OCI-LY3 (cell line): ENCODE measurements around the gene PIBF1.

ENCODE experiments used
- H2AFZ ChIP-seq: fragments of 200-600, 300-600 bp; shearing (Covaris generic); 2 replicates; pipeline ENCODE4 v1.6.0; 2014; ENCODE audit warnings: antibody characterized with exemption, low read depth, low read length
- H3K27ac ChIP-seq: fragments of 200-600, 300-600 bp; sonication (generic); 2 replicates; pipeline ENCODE4 v1.5.1; 2014; ENCODE audit warnings: mild to moderate bottlenecking, low read length, moderate library complexity, mixed read lengths
- H3K27me3 ChIP-seq: fragments of 200-600, 300-600 bp; sonication (generic); 2 replicates; pipeline ENCODE4 v1.6.1; 2014; ENCODE audit warnings: low read depth, low read length, mixed read lengths
- H3K36me3 ChIP-seq: fragments of 200-600, 300-600 bp; sonication (generic); replicated peaks from 2 replicates; pipeline ENCODE3; 2014; ENCODE audit warnings: low read depth, low read length, mixed read lengths
- H3K4me1 ChIP-seq: fragments of 300-600, 200-600 bp; sonication (generic); 2 replicates; pipeline ENCODE4 v1.6.1; 2014; ENCODE audit warnings: low read length, mixed read lengths
- H3K4me2 ChIP-seq: fragments of 200-600, 300-600 bp; sonication (generic); 2 replicates; pipeline ENCODE4 v1.6.1; 2014; ENCODE audit warnings: low read length, mixed read lengths
- H3K4me3 ChIP-seq: fragments of 300-600, 200-600 bp; sonication (generic); 2 replicates; pipeline ENCODE4 v1.5.1; 2014; ENCODE audit warnings: antibody characterized with exemption, mild to moderate bottlenecking, low read length, moderate library complexity
- H3K79me2 ChIP-seq: fragments of 300-600, 200-600 bp; shearing (Covaris generic); 2 replicates; pipeline ENCODE4 v1.6.1; 2014; ENCODE audit warnings: mild to moderate bottlenecking, low read length, mixed read lengths
- H3K9ac ChIP-seq: fragments of 300-600, 200-600 bp; shearing (Covaris generic); 2 replicates; pipeline ENCODE4 v1.6.0; 2014; ENCODE audit warnings: mild to moderate bottlenecking, low read length, moderate library complexity
- H3K9me3 ChIP-seq: fragments of 200-600, 300-600 bp; shearing (Covaris generic); 2 replicates; pipeline ENCODE4 v1.6.1; 2014; ENCODE audit warnings: low read length, mixed read lengths; ENCODE audit not compliant: insufficient read depth
- H4K20me1 ChIP-seq: fragments of 200-600, 300-600 bp; sonication (generic); 2 replicates; pipeline ENCODE4 v1.6.1; 2016; ENCODE audit warnings: low read length, mixed read lengths; ENCODE audit not compliant: insufficient read depth
- CTCF ChIP-seq: fragments of 200-600, 300-600 bp; sonication (generic); IDR thresholded peaks from 2 replicates; pipeline ENCODE4 v1.5.1; 2014; ENCODE audit warnings: antibody characterized with exemption, low read length, low read depth
- EZH2phosphoT487 ChIP-seq: fragments of 200-600 bp; shearing (Covaris generic); IDR thresholded peaks from 2 replicates; pipeline ENCODE4 v1.6.1; 2018; ENCODE audit warnings: antibody characterized with exemption, mixed run types, low read depth

PIBF1 gene

GRCh38 chr13:72884101-72884500 lies 102.2 kb downstream of the PIBF1 start:
- Histone ChIP-seq H3K4me3 (no peak overlapping the region), H3K9me3 (no peaks in the 10 kb centered on the region), H4K20me1 (no peaks in the 10 kb centered on the region), H3K4me1 (no peaks in the 10 kb centered on the region), H3K9ac (no peak overlapping the region), H3K36me3 (peaks cover under 1% of the 10 kb centered on the region), H3K27ac (no peak overlapping the region), H3K79me2 (no peaks in the 10 kb centered on the region), H3K27me3 (no peaks in the 10 kb centered on the region), H2AFZ (no peak overlapping the region), H3K4me2 (no peak overlapping the region)
- TF ChIP-seq EZH2phosphoT487, result no peak
- TF ChIP-seq CTCF, result no peak

GRCh38 chr13:72886272-72887067 lies 104.5 kb downstream of the PIBF1 start:
- no peaks in the 10 kb centered on the region for H3K79me2 ChIP-seq
- no peak overlapping the region for H2AFZ ChIP-seq
- H3K4me2 ChIP-seq, result no peak overlapping the region
- no peaks in the 10 kb centered on the region for H4K20me1 ChIP-seq
- no peak for TF ChIP-seq CTCF
- TF ChIP-seq EZH2phosphoT487, result no peak
- H3K4me1 ChIP-seq, result no peaks in the 10 kb centered on the region
- H3K36me3 ChIP-seq, result no peaks in the 10 kb centered on the region
- H3K27me3 ChIP-seq, result no peaks in the 10 kb centered on the region
- no peak overlapping the region for H3K27ac ChIP-seq
- no peak overlapping the region for H3K9ac ChIP-seq
- H3K9me3 ChIP-seq, result no peaks in the 10 kb centered on the region
- no peak overlapping the region for H3K4me3 ChIP-seq

- no peak overlapping the region for H3K9ac ChIP-seq
- H3K4me3 ChIP-seq, result no peak overlapping the region
- H2AFZ ChIP-seq, result no peak overlapping the region
- no peaks in the 10 kb centered on the region for H3K27me3 ChIP-seq
- H3K4me2 ChIP-seq, result no peak overlapping the region
- H3K79me2 ChIP-seq, result no peaks in the 10 kb centered on the region
- no peak overlapping the region for H3K27ac ChIP-seq
- no peaks in the 10 kb centered on the region for H3K4me1 ChIP-seq
- no peaks in the 10 kb centered on the region for H3K9me3 ChIP-seq
- H4K20me1 ChIP-seq, result no peaks in the 10 kb centered on the region
- no peaks in the 10 kb centered on the region for H3K36me3 ChIP-seq
- no peak for TF ChIP-seq EZH2phosphoT487
- no peak for TF ChIP-seq CTCF
Observed at GRCh38 chr13:72889495-72889894, 107.6 kb downstream of the PIBF1 start.

GRCh38 chr13:72890546-72890945 lies 108.6 kb downstream of the PIBF1 start:
- no peaks in the 10 kb centered on the region for H3K9me3 ChIP-seq
- H3K36me3 ChIP-seq, result peaks cover 1% of the 10 kb centered on the region
- no peak for TF ChIP-seq CTCF
- TF ChIP-seq EZH2phosphoT487, result no peak
- H3K27me3 ChIP-seq, result no peaks in the 10 kb centered on the region
- H3K79me2 ChIP-seq, result no peaks in the 10 kb centered on the region
- no peak overlapping the region for H3K27ac ChIP-seq
- H4K20me1 ChIP-seq, result no peaks in the 10 kb centered on the region
- no peak overlapping the region for H3K4me3 ChIP-seq
- no peak overlapping the region for H3K9ac ChIP-seq
- H3K4me2 ChIP-seq, result no peak overlapping the region
- H2AFZ ChIP-seq, result no peak overlapping the region
- H3K4me1 ChIP-seq, result no peaks in the 10 kb centered on the region
